Measurements from ENCODE around the gene ST6GALNAC5.

ST6GALNAC5 gene

DNA sequence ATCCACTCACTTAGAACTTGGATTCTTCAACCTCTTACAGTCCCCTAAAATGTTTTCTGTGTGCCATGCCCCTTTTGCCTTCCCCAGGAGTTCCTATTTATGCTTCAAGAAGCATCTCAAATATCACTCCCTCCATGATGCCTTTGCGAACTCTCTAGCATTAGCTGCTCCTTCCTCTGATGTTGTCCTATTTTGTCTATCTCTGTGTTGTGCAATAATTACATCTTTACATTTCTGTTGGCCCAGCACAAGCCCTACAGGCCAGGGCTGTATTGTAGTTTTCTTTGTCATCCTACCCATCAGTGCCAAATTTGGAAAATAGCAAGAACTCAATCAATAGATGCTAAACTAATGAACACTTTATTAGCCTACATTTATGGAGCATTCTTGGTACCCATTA, 125.8 kb downstream of the ST6GALNAC5 start:
- no peak overlapping the region for H3K4me3 ChIP-seq (ENCODE audit: control insufficient read depth, low read depth, low read length)
- no peak for DNase-seq (ENCODE audit: low read depth)
- TF ChIP-seq, protein P1, sequence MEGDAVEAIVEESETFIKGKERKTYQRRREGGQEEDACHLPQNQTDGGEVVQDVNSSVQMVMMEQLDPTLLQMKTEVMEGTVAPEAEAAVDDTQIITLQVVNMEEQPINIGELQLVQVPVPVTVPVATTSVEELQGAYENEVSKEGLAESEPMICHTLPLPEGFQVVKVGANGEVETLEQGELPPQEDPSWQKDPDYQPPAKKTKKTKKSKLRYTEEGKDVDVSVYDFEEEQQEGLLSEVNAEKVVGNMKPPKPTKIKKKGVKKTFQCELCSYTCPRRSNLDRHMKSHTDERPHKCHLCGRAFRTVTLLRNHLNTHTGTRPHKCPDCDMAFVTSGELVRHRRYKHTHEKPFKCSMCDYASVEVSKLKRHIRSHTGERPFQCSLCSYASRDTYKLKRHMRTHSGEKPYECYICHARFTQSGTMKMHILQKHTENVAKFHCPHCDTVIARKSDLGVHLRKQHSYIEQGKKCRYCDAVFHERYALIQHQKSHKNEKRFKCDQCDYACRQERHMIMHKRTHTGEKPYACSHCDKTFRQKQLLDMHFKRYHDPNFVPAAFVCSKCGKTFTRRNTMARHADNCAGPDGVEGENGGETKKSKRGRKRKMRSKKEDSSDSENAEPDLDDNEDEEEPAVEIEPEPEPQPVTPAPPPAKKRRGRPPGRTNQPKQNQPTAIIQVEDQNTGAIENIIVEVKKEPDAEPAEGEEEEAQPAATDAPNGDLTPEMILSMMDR (conservative IDR thresholded peaks at IDR 0.05; ENCODE audit: control insufficient read depth, insufficient read depth, low read depth, low read length): no peak

DNA sequence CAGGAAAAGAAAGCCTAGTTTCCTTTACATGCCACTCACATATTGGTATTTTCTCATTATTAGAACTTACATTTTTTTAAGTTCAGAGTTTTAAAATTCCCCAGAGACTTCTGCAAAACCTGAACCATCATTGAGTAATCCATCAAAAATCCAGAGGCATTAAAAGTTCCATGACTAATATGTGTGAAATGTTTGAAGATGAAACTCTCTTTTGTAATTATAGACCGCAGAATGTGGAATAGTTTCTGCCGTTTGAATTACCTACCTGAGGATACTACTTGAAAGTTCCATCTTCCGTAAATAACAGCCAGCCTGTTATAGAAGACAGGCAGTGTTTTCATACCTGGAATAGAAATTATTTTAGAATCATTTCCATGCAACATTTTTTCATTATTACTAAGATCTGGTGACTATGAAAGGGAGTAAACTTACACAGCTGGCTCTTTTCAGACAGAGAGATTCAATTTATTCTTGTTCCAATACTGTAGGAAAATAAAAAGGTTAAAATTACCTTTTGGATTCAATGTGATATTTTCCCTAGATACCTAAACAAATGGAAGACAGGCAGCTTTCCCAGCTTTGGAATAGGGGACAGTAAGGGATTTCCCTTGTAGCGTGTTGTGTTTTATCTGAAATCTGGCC, 131.4 kb downstream of the ST6GALNAC5 start:
- TF ChIP-seq, protein P1 (conservative IDR thresholded peaks at IDR 0.05; ENCODE audit: control insufficient read depth, insufficient read depth, low read depth, low read length): no peak
- H3K4me3 ChIP-seq (ENCODE audit: control insufficient read depth, low read depth, low read length): no peak overlapping the region
- DNase-seq (ENCODE audit: low read depth): peak; percentile 88

DNA sequence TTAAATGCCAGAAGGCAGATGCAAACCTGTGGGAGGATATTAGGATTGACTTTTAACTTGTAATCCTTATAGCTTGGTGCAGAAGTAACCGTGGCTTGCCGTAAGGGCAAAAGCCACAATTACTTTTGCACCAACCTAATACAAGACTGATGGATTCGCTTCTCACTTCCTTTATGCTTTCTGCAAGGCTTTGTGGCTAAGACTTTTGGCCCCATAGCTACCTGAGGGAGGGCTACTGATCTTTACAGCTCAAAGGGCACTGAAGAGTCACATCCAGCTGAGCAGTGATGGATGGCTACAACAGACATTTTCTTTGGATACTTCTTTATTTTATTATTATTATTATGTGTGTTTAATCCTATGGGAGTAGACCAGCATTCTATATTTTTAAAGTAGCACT, 140.4 kb downstream of the ST6GALNAC5 start:
- no peak overlapping the region for H3K4me3 ChIP-seq (ENCODE audit: control insufficient read depth, low read depth, low read length)
- TF ChIP-seq, protein P1 (conservative IDR thresholded peaks at IDR 0.05; ENCODE audit: control insufficient read depth, insufficient read depth, low read depth, low read length): no peak
- no peak for DNase-seq (ENCODE audit: low read depth)

DNA sequence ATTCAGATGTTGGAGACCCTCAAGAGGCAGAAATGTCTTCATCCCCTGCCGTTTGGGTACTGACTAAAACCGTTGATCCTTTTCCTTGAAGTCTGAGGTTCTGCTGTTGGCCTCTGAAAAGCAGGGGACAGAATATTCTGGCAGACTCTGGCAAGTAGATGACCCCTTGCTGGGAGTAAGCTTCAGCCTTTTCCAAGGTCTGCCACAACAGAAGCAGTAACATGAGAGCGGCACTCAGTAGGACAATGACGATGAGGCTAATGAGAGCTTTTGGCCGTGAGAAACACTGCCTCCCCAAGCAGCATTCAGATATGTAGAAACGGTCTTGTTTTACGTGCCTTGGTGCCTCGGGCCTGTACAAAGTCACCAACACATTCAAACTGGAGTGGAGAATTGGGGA, 143.7 kb downstream of the ST6GALNAC5 start:
- no peak overlapping the region for H3K4me3 ChIP-seq (ENCODE audit: control insufficient read depth, low read depth, low read length)
- TF ChIP-seq, protein P1 (conservative IDR thresholded peaks at IDR 0.05; ENCODE audit: control insufficient read depth, insufficient read depth, low read depth, low read length): no peak
- no peak for DNase-seq (ENCODE audit: low read depth)

DNA sequence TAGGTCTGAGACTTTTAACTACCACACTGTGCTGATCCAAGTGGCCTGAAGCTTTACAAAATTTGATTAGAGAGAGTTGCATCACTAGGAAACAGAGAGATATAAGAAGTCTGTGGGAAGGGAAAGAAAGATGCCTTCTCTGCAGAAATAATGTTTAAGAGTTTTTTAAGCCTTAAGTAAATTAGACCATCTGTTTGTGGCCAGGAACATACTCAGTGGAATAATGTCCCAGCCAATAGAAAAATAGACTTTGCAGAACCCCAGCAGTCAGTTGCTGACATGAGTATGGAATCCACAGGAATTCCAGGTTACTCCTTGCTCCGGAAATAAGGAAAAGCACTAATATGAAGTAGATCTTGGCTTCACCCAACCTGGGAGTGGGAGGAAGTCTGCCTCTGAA, 144.8 kb downstream of the ST6GALNAC5 start:
- H3K4me3 ChIP-seq (ENCODE audit: control insufficient read depth, low read depth, low read length): no peak overlapping the region
- TF ChIP-seq, protein P1 (conservative IDR thresholded peaks at IDR 0.05; ENCODE audit: control insufficient read depth, insufficient read depth, low read depth, low read length): no peak
- no peak for DNase-seq (ENCODE audit: low read depth)

DNA sequence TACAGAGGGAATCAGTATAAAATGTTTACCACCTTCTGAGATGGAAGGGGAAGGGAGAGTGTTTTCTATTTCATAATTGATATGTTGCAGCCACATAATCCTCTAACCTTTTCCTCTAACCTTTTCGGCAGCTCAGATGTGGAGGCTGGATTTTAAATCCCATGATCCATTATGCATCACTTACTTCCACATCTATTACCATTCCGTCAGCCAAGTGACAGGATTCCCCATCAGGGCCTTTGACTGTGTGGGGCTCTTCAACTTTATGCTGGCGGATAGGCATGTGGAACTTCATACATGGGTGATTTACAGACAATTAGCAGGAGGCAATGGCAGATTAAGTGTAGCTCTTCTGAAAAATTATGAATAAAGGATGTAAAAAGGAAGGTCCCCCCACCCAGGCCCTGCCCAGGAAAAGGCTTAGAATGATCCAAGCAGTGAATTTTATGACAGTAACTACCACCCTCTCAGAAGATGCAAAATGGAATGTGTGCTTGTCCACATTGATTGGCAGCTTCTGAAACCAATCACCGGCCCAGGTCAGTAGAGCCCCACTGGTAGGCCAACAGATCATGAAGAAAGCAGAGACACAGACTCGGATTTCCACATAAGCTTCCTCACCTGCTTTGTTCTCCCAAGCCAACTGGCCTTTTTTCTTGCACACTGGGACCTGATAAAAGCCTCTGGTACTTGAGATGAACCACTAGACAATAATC, 147.0 kb downstream of the ST6GALNAC5 start:
- TF ChIP-seq, protein P1 (conservative IDR thresholded peaks at IDR 0.05; ENCODE audit: control insufficient read depth, insufficient read depth, low read depth, low read length): no peak
- DNase-seq (ENCODE audit: low read depth): peak; percentile 24
- H3K4me3 ChIP-seq (ENCODE audit: control insufficient read depth, low read depth, low read length): no peak overlapping the region
